Immature natural killer cell (primary cell): ENCODE measurements around the gene ZNF185. TPM values are rescaled to one million over a fixed set of nuclear protein-coding genes. Genes with fewer than 3 reads are reported as not detected.

ENCODE experiments used
- DNase-seq, 3 donors: peaks; one replicate each; pipeline ENCODE4 v3.0.0; 2022; ENCODE audit warnings: mixed read lengths in 1 of 3
- H3K27ac Mint-ChIP-seq, 6 donors: one replicate each; pipeline ENCODE4 v1.8.0; 2020; ENCODE audit warnings: mixed read lengths in 6 of 6, mild to moderate bottlenecking in 5 of 6, inconsistent platforms in 4 of 6, moderate library complexity in 3 of 6
- H3K27me3 Mint-ChIP-seq, 3 donors: one replicate each; pipeline ENCODE4 v1.8.0; 2020 to 2021; ENCODE audit warnings: low read depth in 3 of 3, mild to moderate bottlenecking in 3 of 3, mixed read lengths in 3 of 3, moderate library complexity in 3 of 3, inconsistent platforms in 1 of 3
- H3K36me3 Mint-ChIP-seq, 3 donors: one replicate each; pipeline ENCODE4 v1.8.0; 2020; ENCODE audit warnings: mixed read lengths in 3 of 3, inconsistent platforms in 2 of 3, mild to moderate bottlenecking in 2 of 3
- H3K4me1 Mint-ChIP-seq, 2 donors: one replicate each; pipeline ENCODE4 v1.8.0; 2020; ENCODE audit warnings: inconsistent platforms in 2 of 2, mild to moderate bottlenecking in 2 of 2, mixed read lengths in 2 of 2, moderate library complexity in 1 of 2
- H3K4me3 Mint-ChIP-seq, 5 donors: one replicate each; pipeline ENCODE4 v1.8.0; 2020; ENCODE audit warnings: mild to moderate bottlenecking in 5 of 5, mixed read lengths in 5 of 5, inconsistent platforms in 3 of 5, moderate library complexity in 3 of 5
- H3K9me3 Mint-ChIP-seq, 6 donors: one replicate each; pipeline ENCODE4 v1.8.0; 2020; ENCODE audit warnings: mild to moderate bottlenecking in 6 of 6, mixed read lengths in 6 of 6, inconsistent platforms in 4 of 6, moderate library complexity in 3 of 6
- polyA plus RNA-seq, 3 donors: library from polyadenylated mRNA; unstranded; fragments of 300-500 nt; fragmentation: Illumina TruSeq; gene quantifications; one replicate each; pipeline ENCODE4 v1.2.3, GENCODE V29; 2021

Gene ZNF185
- polyA plus RNA-seq, 3 donors from 2014 or later, result 3.2 to 6.2 (median 3.4) TPM

DNA sequence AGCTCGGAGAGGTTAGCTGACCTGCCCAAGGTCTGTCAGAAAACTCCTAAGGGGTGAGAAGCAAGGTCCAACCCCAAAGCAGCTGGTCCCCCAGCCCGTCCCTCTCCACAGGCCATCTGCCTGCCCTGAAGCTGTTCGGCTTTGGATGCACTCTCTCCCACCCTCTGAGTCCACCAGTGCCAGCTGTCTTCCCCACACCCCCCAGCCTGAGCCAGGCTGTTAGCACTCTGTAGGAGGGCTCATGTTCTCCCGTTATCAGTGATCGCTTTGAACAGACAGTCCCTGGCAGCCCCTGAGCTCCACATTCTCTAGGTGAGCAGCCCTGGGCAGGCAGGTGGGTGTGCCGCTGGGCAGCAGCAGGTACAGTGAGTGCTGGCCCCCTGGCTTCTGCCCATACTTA is 16.0 kb downstream of the ZNF185 start:
- H3K27ac Mint-ChIP-seq, result no peak overlapping the region
- peaks cover 0 to 1% (median 0%) of the 10 kb centered on the region in 3 donors for H3K27me3 Mint-ChIP-seq
- no peaks in the 10 kb centered on the region for H3K36me3 Mint-ChIP-seq
- DNase-seq, result no peak
- H3K4me3 Mint-ChIP-seq, result no peak overlapping the region
- no peaks in the 10 kb centered on the region for H3K9me3 Mint-ChIP-seq
- no peaks in the 10 kb centered on the region for H3K4me1 Mint-ChIP-seq

DNA sequence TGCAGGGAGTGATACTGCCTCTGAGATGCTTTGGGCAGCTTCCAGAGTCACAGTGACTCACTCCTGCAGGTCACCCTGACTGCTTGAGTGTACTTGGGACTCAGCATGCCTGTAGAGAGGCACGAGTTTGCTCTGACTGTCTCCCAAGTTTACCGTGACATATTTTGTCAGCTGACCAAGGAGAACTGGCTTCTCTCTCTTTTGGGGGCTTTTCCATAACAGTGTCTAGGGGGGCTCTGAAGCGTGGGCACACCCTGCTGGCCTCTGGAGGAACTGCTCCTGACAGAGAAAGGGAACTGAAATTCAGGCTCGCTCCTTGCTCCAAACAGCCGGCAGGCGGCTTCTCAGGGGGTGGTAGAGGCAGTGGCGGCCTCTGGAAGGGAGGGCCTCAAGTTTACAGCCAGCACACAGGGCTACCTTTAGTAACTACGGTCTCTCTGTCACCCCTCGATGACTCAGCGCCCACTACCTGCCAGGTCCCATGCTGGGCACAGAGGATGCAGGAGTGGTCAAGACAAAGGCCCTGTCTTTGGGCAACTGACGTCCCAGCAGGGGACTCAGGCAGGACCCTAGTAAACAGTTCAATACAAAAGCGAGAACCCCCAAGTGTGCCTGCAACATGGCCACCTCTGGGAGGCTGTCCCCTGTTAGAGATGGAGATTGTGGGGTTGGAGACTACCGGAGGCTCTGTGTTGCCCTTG is 17.8 kb downstream of the ZNF185 start:
- DNase-seq, result no peak
- Mint-ChIP-seq H3K4me3 (no peak overlapping the region), H3K4me1 (no peaks in the 10 kb centered on the region), H3K27ac (no peak overlapping the region), H3K36me3 (no peaks in the 10 kb centered on the region), H3K9me3 (no peaks in the 10 kb centered on the region), H3K27me3 (peaks cover 0 to 2% (median 1%) of the 10 kb centered on the region in 3 donors)

DNA sequence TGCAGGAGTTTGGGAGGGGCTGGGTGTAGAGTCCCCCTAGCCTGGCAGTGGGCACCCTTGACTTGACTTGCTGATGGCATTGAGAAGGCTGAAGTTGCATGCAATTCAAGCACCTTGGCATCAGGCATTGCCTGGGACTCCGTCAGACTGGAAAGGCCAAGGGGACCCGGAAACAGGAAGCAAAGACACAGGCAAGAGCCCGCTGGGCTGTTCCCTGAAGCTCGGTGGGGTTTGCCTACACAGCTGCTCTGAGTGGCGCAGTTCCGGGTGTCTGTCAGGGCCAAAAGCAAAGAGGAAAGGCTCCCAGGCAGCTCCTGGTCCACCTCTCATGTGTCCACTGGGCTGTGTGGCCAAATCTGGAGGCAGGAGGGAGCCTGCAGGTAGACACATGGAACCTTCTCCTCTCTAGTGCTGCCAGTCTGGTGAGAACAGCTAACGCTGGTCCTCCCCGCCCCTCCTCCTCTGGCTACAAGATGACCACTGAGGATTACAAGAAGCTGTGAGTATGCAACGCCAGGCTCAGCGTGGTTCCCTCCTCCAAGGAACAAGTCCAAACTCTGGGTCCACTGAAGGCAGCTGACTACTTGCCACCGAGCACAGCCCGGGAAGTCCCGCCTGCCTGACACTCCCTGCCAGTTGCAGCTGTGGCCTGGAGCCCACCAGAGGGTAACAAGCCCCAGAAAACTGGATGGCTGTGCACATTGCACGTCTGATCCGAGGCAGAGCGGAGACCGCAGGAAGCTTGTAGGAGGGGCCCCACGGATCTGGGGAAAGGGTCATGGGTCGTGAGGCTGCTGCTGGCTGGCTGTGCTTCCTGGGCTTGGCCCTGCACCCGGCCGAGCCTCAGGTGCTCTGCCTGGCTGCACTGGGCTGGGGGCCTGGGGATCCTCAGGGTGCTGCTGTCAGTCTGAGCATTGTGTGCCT is 20.1 kb downstream of the ZNF185 start:
- no peak overlapping the region for H3K27ac Mint-ChIP-seq
- H3K9me3 Mint-ChIP-seq, result no peaks in the 10 kb centered on the region
- H3K4me1 Mint-ChIP-seq, result no peaks in the 10 kb centered on the region
- no peak for DNase-seq
- no peaks in the 10 kb centered on the region for H3K36me3 Mint-ChIP-seq
- H3K4me3 Mint-ChIP-seq, result no peak overlapping the region
- H3K27me3 Mint-ChIP-seq, result peaks cover 0 to 4% (median 1%) of the 10 kb centered on the region in 3 donors

DNA sequence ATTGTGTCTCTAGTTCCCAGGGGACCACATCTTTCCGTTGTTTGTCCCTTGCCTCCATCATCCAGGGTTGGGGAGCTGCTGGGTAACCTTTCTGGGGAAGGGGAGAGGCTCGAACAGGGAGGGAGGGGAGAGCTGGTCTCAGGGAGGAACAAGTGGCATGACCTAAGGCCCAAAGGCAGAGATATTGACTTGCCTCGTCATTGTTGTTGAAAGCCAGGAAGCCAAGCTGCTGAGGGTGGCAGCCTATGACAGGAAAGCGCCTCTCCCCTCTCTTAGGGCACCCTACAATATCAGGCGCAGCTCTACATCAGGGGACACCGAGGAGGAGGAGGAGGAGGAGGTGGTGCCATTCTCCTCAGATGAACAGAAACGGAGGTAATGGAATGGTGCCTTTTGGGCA is 20.8 kb downstream of the ZNF185 start:
- Mint-ChIP-seq H3K27me3 (peaks cover 1 to 4% (median 2%) of the 10 kb centered on the region in 3 donors), H3K4me1 (no peaks in the 10 kb centered on the region), H3K36me3 (no peaks in the 10 kb centered on the region), H3K9me3 (no peaks in the 10 kb centered on the region), H3K27ac (no peak overlapping the region), H3K4me3 (no peak overlapping the region)
- DNase-seq, result no peak

DNA sequence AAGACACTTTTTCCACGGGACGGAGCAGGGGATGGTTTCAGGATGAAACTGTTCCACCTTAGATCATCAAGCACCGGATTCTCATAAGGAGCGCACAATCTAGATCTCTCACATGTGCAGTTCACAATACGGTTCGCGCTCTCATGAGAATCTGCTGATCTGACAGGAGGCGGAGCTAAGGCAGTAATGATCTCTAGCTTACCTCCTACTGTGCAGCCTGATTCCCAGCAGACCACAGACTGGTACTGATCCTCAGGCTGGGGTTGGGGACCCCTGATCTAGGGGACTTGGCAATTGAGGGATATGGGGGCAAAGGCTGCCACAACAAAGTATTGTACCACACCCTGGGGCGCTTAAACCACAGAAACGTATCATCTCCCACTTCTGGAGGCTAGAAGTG is 25.7 kb downstream of the ZNF185 start:
- Mint-ChIP-seq H3K27me3 (peaks cover 0 to 4% (median 4%) of the 10 kb centered on the region in 3 donors), H3K9me3 (no peaks in the 10 kb centered on the region), H3K4me3 (no peak overlapping the region), H3K36me3 (no peaks in the 10 kb centered on the region), H3K4me1 (no peaks in the 10 kb centered on the region), H3K27ac (no peak overlapping the region)
- no peak for DNase-seq

DNA sequence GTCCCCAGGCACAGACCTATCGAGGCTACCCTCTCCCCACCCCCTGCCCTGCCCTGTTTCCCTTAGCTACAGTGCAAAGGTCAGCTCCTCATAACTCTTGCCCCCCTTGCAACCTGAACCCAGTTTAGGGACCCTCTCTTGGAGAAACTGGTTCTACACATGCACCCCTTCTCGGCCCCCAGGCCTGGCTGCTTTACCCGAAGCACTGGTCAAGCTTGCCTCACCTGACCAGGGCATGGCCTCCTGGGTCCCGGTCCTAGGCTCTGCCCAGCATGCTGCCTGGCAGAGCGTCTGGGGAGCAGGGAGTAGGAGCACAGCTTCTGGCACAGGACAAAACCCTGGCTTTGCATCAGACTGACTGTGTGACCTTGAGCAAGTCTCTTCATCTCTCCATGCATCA is 28.0 kb downstream of the ZNF185 start:
- no peak overlapping the region for H3K4me3 Mint-ChIP-seq
- no peaks in the 10 kb centered on the region for H3K36me3 Mint-ChIP-seq
- H3K4me1 Mint-ChIP-seq, result no peaks in the 10 kb centered on the region
- no peaks in the 10 kb centered on the region for H3K9me3 Mint-ChIP-seq
- peaks cover 0 to 7% (median 6%) of the 10 kb centered on the region in 3 donors for H3K27me3 Mint-ChIP-seq
- no peak overlapping the region for H3K27ac Mint-ChIP-seq
- no peak for DNase-seq

DNA sequence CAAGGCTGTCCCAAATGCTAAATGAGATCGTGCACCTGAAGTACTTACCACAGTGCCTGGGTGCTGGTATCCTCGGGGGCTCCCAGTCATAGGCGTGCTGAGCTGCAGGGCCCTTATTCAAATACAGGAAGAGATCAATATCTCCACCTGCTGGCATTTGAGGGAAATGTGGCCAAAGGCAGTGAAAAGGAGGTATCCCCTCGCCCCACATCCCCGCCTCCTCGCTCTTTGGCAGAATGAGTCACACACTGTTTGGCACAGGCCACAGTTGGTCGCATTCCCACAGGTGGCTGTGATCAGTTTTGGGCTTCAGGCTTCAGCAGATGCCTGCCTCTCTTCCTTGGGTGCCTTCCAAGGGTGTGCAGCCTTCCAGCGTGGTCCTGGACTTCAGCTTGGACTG is 28.4 kb downstream of the ZNF185 start:
- no peak for DNase-seq
- H3K27ac Mint-ChIP-seq, result no peak overlapping the region
- no peaks in the 10 kb centered on the region for H3K36me3 Mint-ChIP-seq
- H3K4me1 Mint-ChIP-seq, result no peaks in the 10 kb centered on the region
- peaks cover 0 to 7% (median 6%) of the 10 kb centered on the region in 3 donors for H3K27me3 Mint-ChIP-seq
- no peak overlapping the region for H3K4me3 Mint-ChIP-seq
- no peaks in the 10 kb centered on the region for H3K9me3 Mint-ChIP-seq

DNA sequence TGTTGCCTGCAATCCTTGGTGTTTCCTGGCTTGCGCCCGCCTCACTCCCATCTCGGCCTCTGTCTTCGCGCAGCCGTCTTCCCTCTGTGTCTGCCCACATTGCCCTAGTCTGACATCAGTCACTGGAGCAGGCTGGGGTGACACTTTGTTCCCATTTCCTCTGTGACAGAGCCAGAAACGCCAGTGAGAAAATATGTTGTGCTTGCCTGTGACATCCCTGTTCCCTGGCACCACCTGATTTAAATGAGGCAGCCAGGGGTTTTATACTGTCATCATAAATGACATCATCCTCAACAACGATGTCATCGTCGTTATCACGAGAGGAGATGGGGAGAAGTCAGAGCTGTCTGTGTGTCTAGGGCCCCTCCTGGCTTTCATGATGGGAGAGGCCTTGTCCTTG is 29.1 kb downstream of the ZNF185 start:
- Mint-ChIP-seq H3K4me3 (no peak overlapping the region), H3K36me3 (no peaks in the 10 kb centered on the region), H3K9me3 (no peaks in the 10 kb centered on the region), H3K4me1 (no peaks in the 10 kb centered on the region), H3K27me3 (peaks cover 0 to 7% (median 6%) of the 10 kb centered on the region in 3 donors), H3K27ac (no peak overlapping the region)
- DNase-seq, result no peak

DNA sequence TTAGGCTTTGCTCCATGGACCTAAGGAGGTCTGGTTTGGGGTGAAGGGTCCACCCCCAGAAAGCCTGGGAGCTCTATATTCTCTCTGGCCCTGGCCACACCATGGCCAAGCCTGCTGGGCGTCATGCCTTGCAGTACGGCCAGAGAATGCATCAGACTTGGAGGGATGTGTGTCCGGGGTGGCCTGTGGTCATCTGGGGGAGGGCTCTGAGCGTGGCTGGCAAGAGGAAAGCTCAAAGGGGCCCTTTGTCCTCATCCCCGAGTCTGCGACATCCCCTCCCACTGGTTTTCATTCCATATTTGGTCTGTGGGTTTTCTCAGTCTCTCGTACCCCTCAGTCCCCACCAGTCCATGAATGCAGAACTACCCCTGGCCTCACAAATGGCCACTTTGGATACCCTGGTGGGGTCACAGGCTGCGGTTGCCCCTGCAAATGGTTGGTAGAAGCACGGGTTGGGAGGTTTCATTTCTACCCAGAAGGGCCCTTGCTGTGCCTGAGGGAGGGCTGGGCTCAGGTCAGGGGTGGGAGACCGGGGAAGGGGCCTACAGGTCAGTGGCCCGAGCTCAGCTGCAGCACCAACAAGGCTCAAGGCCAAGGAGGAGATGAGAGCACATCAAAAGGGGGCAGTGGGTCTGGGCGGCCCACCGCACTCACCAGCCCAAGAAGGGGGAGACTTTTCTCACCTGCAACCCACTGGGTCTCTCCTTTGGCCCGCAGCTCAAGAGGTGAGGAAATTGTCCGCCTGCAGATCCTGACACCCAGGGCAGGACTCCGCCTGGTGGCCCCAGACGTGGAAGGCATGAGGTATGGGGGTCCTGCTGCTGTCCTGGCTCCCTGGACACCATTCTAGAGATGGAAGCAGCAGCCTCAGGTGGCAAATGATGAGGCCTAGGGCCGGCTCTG is 30.2 kb downstream of the ZNF185 start:
- DNase-seq, result no peak
- Mint-ChIP-seq H3K27ac (no peak overlapping the region), H3K36me3 (no peaks in the 10 kb centered on the region), H3K27me3 (peaks cover 4 to 7% (median 4%) of the 10 kb centered on the region in 3 donors), H3K9me3 (no peaks in the 10 kb centered on the region), H3K4me1 (no peaks in the 10 kb centered on the region), H3K4me3 (no peak overlapping the region)

DNA sequence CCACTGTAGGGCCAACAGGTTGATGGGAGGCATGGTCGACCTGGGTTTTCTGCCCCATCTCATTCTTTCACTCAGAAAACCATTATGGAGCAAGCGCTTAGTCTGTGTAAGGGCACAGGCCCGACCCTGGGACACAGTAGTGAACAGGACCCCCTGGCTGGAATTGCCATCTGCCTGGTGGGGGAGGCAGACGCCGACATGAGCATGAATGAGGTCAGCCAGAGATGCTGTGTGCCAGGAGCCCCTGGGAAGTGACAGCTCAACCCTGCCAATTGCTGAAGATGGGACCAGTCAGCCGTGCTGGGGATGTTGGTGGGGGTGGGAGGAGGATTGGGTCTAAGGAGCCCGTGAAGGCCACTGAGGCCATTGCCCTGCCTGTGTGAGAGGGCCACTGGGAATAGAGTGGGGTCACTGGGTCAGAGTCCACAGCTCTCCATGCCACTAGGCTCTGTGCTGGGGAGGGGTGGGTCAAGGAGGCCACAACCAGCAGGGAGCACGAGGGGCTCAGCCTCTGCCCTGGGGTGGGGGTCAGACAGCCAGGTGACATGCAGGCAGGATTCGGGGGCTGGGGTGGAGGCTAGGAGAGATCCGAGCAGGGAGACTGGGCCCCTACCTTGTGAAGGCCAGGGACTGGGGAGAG is 31.0 kb downstream of the ZNF185 start:
- no peak overlapping the region for H3K27ac Mint-ChIP-seq
- H3K9me3 Mint-ChIP-seq, result no peaks in the 10 kb centered on the region
- DNase-seq, result no peak
- H3K4me3 Mint-ChIP-seq, result no peak overlapping the region
- no peaks in the 10 kb centered on the region for H3K4me1 Mint-ChIP-seq
- no peaks in the 10 kb centered on the region for H3K36me3 Mint-ChIP-seq
- peaks cover 4 to 6% (median 4%) of the 10 kb centered on the region in 3 donors for H3K27me3 Mint-ChIP-seq

DNA sequence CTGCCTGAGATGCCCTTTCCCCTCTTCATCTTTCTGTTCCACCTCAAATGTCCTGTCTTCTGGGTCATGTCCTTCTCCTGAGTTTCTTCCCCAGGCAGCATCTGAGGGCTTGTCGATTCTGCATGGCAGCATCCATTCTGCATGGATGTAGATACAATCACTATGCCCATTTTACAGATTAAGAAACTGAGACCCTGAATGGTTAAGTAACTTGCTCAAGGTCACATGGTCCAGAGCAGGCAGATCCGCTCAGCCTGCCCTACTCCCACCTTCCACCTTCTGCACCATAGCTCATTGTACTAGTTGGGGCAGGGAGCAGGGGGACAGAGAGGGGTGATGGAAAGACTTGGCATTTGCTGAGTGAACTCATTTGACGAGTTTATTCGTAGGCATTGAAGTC is 32.0 kb downstream of the ZNF185 start:
- no peak for DNase-seq
- Mint-ChIP-seq H3K4me1 (no peaks in the 10 kb centered on the region), H3K4me3 (no peak overlapping the region), H3K36me3 (no peaks in the 10 kb centered on the region), H3K27ac (no peak overlapping the region), H3K27me3 (peaks cover 4 to 10% (median 6%) of the 10 kb centered on the region in 3 donors), H3K9me3 (no peaks in the 10 kb centered on the region)

DNA sequence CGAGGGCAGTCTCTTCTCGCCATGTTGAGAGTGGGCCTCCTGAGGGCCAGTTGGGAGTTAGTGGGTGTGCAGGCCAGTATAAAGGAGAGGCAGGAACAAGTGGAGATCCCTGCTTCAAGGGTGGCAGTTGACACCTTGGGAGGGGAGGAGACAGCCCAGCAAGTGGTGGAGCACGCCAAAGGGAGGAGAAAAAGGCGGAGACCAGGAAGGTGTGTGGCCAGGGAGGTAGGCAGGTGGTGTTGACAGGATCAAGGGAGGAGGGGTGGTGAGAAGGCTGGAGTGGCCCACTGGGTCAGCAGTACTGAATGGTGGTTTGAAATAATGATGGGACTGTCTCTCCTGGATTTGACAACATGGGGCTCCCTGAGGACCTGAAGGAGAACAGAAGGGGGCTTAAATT is 32.6 kb downstream of the ZNF185 start:
- H3K27me3 Mint-ChIP-seq, result peaks cover 4 to 10% (median 6%) of the 10 kb centered on the region in 3 donors
- no peaks in the 10 kb centered on the region for H3K9me3 Mint-ChIP-seq
- DNase-seq, result no peak
- H3K4me1 Mint-ChIP-seq, result no peaks in the 10 kb centered on the region
- H3K4me3 Mint-ChIP-seq, result no peak overlapping the region
- no peaks in the 10 kb centered on the region for H3K36me3 Mint-ChIP-seq
- no peak overlapping the region for H3K27ac Mint-ChIP-seq

DNA sequence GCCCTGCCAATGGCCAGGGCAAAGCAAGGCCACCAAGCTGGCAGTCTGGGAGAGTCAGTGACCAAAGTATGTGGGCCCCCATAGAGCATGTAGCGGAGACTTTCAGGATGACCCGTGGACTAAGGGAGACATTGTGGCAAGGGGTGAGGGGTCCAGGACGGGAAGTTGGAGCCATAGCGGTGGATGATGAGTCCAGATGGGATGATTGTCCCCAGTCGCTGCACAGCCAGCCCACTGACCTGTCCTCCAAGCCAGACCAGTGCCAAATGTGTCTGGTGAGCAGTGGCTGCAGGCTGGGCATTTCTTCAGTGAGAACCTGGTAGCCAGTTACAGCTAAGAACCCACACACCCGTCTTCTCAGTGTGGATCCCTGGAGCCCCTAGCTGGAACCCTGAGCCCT is 34.3 kb downstream of the ZNF185 start:
- no peak overlapping the region for H3K4me3 Mint-ChIP-seq
- no peak overlapping the region for H3K27ac Mint-ChIP-seq
- DNase-seq, result no peak
- H3K9me3 Mint-ChIP-seq, result no peaks in the 10 kb centered on the region
- no peaks in the 10 kb centered on the region for H3K36me3 Mint-ChIP-seq
- H3K27me3 Mint-ChIP-seq, result peaks cover 4 to 10% (median 5%) of the 10 kb centered on the region in 3 donors
- H3K4me1 Mint-ChIP-seq, result no peaks in the 10 kb centered on the region
